HG03139 (cell line): ENCODE measurements around the gene PER2.

Experiments
- ATAC-seq: cut with Tn5 transposase; IDR thresholded peaks from one replicate; pipeline ENCODE4 v1.9.1; 2021; ENCODE audit not compliant: unreplicated experiment

Gene PER2

DNA sequence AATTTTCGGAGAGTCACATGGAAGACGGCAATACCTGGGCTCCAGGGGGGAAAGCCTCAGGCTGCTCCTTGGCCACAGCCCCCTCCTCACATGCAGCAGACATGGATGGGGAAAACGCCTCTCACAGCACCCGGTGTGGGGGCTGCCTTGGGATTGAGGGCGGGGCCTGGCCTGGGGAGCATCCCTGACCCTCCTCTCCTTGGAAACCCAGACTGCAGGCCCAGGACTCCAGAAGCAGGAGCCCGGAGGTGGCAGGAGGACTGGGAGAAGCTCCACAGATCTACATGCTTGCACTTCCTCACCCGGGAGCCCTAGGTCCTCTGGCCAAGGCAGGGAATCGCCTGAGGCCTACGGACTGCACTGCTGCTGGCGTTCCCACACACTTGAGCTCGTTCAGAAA, 36.4 kb downstream of the PER2 start:
- no peak for ATAC-seq

DNA sequence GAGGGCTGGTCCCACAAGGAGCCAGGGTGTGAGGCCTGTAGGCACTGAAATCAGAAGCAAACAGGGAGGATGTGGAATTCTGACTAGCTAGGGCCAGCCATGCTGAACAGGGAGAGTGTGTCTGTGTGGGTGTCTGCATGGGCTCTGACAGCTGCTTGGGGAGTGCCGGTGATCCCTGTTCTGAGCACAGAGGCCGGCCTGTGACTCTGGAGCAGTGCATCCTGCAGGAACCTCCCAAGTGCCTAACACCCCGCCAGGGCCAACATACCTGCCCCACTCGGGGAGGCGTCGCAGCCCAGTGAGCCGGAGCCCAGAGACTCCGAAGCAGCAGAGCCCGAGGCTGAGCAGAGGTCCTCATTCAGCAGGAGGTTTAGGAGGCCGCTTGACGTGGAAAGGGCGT, 37.1 kb downstream of the PER2 start:
- ATAC-seq: no peak

DNA sequence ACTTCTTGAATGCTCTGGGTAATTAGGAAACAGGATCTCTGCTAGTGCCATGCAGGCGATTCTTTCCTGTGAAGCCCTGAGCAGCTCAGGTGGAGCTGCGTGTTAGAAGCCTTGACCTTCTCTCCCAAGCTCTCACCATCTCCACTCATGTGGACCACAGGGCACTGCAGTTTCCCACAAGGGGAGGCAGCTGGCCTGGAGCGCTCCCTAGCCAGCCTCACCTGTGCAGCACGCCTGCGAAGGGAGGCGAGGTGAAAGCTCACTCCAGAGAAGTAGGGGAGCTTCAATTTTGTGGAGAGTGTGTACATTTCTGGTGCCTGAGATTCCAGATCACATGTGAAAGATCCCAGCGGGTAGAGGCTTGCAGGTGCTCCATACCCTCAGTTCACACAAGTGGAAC, 37.5 kb downstream of the PER2 start:
- ATAC-seq: no peak

DNA sequence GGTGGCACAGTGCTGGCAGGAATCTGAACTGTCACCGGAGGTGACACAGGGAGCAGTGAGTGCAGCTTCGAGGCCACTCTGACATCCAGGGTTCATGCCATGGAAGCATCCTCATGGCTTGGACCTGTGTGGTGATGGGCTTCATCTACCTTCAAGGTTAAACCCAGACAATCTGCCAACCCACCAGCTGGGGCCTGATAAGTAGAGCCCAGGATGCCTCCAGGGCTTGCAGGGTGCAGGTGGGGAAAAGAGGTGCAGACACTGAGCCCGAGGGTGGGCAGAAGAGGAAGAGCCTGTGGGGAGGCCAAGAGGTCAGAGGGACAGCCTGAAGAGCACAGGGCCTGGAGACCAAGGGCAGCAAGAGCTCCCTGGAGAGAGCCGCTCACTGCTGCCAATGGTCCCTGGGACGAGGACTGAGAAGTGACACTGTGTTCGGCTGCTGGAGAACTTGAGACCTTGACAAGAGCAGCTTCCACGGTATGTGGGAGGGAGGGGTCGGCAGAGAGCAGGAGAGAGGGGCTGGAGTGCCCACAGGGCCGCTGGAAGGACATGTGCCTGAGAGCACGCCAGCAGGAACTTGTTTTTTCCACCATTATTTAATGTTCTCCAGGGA, 40.5 kb downstream of the PER2 start:
- ATAC-seq: no peak

DNA sequence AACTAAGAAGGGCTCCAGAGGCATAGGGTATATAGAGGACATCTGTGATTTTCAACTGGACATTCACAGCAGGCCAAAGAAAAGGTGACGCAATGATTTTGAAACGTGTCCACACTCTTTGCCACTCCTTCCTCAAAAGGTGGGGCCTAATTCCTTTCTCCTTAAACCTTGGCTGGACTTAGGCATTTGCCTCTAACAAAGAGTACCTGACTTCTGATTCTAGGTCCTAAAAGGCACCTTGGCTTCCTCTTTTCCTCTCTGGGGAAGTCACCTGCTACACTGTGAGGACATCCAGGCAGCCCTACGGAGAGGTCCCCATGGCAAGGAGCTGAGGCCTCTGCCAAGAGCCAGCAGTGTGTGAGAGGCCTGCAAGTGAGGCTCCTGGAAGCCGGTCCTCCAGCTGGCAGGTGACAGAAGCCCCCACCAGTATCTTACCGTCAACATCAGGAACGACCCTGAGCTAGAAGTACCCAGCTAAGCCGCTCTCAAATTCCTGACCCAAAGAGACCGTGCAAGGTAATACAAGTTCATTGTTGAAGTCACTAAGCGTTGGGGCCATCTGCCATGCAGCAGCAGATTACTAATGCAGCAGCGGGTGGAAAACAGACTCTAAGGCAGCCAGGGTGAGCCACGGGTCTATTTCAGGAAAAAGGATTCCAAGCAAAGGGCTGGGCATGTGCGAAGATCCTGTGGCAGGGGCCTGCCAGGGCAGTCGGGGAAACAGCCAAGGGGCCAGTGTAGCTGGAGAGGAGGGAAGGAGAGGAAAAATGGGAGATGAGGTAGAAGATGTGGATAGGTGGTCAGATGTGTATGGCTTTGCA, 41.2 kb downstream of the PER2 start:
- ATAC-seq: no peak

DNA sequence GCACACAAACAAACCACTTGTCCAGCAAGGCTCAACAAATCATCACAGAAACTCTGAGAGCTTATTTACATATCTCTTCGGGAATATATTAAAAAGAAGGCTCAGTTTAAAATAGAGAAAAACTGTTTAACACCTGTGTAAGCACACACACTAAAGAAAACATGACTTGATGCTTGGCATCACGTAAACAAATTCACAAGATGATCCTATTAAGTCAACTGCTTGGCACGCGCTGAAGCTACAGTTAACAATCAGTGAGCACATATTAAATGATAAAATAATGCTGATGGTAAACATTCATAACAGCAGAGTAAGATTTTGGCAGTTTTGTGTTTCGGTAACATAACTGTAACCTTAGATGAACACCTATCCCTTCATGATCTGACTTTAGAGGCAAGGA, 44.3 kb downstream of the PER2 start:
- no peak for ATAC-seq

DNA sequence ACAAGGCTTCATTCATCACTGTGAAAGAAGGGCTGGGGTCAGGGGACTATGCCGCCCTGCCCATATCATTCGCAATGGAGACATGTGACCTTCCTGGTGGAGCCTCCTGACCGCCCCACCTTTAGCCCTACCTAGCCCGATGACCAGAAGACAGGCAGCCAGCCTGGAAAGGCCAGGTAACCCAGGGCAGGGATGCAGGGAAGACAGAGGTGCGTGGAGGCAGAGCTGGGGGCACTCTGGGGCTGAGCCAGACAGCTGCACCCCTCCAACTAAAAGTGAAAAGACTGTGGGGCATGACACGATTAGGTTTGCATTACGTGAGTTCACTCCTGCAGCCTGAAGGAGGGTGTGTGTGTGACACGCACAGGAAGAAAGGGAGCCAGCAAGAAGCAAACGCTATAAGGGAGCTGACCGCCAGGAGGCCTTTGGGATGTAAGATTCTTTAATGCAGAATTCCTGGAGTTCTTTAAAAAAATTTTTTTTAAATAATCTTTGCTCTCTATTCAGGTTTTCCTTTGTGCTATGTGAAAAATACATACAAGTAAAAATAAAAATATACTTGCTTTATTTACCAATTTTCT, 44.8 kb downstream of the PER2 start:
- ATAC-seq: no peak

DNA sequence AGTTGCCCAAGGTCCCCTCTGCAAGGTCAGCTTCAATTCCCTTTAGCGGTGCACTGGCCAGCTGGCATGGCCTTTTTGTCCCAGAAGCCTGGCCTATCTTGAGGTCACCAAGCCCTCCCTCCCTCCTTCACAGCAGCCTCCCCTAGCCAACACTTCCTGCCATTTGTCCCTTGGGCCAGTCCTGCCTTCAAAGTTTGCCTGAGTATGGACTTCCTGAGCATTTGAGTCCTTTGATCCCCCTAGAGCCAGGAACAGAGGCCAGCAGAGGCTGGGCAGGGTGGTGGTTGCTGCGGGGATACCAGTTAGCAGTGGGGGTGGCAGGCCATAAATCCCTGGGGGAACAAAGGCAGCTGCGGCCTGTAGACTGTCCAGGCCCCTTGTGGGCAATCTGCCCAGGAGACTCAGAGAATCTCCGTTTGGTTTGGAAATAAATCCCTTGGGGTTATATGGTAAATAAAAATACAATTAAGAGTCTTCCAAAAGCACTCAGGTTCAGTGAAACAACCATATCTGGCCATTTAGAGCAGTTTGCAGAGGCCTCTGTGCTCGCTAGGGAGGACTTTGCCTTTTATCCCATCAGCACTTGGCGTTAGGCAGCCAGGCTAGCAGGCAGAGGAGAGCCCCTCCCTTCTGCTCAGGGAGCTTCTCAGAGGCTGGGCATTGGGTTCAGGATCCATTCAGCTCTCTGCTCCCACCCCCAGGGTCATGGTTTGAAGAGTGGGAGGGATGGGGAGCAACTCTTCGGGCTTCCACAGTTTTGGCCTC, 45.5 kb downstream of the PER2 start:
- no peak for ATAC-seq

DNA sequence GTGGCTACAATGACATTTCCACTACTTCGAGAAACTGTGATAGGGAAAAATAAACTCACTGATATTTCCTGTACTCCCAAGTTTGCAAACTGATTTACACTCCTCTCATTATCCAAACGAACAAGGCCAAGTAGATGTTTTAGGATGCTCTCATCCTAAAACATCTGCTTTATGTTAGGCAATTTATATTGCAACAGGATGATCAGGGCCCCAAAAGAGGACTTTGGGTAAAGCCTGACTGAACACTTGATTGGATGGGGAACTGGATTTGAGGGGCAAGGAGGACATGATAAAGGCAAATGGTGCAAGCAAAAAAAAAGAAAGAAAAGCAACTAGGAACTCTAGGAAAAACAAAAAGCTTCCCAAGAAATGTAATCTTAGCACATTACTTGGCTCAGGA, 46.4 kb downstream of the PER2 start:
- ATAC-seq: no peak

DNA sequence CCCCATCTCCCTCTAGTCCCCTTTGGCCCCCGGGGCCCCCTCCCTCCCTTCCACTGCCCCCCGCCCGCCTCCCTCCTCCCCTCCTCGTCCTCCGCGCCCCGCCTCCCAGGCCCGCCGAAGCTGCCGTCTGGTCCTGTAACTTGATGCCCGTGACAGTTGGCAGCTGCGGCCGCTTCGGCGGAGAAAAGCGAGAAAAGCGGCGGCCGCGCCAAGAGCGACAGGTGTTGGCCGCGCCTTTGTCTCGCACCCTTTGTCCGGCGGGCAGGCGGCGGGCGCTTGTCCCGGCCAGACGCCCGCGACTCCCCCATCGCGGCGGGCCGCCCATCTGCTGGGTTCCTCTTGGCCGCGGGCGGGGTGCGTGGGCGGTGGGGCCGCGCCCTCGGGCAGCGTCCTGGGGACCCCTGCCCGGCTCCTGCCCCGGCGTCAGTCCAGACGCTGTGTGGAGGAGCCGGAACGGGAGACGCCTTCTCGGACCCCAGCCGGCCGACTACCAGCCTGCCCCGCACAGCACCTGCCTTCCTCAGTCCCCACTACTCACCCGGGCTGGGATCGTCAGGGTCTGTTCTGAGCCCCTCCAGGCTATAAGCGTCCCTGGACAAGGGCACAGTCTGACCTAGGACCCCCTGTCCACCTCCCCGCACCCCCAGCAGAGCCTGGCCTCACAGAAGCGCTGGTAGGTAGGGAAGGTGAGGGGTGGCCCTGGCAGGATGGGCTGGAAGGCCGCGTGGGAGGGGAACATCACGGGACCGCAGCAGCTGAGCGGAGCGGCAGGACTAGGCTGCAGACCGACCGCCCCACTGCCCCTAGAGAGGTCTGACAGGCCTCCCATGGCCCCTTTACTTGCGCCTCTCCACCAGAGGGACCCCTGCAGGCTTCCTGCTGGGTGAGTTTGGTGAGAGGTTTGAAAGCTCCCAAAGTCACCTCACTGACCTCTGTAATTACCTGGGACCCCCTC, 47.4 kb downstream of the PER2 start:
- ATAC-seq: no peak

DNA sequence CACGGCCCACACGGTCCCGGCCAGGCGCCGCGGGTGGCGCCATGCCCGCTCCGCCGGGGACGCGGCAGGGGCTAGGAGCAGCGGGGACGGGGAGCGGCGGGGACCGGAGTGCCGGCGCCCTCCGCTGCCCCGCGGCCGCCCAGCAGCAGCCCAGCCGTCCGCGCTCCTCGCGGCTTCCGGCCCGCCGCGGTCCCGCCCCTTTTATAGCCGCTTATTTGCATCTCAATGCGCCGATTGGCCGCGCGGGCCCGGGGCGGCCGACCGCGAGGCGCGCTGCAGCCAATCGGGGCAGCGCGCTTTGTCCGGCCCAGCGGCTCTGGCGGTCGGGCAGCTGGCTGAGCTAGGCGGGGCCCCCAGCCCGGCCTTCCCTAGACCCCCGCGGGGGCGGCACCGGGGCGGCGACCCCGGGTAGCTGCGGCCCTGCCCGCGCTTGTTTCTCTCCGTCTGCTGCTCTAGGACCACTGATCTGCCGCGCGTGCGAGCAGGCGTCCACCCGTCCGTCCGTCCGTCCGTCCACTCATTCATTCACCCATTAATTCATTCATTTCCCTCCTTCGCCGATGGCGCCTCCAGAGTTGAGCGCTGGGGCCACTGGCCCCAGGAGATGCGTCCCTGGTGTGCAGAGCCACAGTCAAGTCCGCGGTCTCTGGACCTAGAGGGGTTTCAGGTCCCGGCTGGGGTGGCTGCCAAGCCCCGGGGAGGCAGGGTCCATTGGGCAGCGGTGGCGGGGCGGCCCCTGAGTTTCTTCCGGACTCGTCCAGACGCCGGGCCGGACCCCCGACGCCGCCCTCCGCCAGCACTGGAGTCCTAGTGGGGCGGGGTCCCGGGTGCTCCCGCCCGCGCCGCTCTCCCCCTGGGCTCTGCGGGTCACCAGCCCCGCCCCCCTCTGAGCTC, 48.3 kb downstream of the PER2 start, which contains the start of gene HES6:
Gene HES6 (minus strand): TSS at position 176 of the 894 bp plus-strand sequence. CDS start 133 bp downstream, at position 43.
- peak; percentile 83 for ATAC-seq

DNA sequence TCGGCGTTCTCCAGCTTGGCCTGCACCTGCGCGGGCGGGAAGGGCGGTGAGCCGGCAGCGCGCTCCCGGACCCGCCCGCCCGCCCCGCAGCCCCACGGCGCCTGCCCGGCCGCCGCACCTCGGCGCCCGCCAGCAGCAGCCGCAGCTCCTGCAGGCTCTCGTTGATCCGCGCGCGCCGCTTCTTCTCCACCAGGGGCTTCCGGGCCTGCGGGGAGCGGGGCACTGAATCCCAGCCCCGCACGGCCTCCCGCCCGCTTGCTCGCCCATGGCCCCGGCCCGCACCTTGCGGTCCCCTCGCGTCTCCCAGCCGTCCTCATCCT, 48.9 kb downstream of the PER2 start:
- ATAC-seq: peak; percentile 14

DNA sequence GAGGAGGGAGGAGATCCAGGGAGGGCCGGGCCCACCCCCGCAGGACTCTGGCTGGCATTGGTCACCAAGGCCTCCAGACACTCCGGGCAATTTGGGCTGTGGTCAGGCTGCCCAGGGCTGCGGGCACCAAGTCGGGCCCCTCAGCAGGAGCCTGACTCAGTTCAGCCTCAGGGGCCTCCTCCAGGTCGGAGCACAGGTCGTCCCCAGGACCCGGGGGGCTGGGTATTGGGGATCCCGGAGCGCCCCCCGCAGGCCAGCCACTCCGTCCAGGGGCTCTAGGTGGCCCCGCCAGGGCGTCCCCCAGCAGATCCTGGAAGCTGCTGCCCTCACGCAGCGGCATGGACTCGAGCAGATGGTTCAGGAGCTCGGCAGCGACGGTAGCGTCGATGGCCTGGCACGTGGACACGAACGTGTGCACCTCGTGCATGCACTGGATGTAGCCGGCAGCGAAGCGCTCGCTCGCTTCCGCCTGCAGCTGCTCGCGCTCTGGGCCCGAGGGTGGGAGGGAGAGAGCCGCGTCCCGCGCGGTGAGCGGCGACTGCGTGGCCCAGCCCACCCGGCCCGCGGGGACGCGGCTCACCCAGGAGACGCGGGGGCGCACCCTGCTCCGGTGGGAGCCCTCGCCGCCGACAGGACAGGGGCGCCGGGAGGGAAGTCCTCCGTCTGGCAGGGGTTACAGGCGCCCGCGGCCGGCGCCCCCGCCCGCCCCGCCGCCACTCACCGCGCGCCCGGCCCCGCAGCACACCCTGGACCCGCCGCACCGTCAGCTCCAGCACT, 49.5 kb downstream of the PER2 start:
- peak; percentile 18 for ATAC-seq

DNA sequence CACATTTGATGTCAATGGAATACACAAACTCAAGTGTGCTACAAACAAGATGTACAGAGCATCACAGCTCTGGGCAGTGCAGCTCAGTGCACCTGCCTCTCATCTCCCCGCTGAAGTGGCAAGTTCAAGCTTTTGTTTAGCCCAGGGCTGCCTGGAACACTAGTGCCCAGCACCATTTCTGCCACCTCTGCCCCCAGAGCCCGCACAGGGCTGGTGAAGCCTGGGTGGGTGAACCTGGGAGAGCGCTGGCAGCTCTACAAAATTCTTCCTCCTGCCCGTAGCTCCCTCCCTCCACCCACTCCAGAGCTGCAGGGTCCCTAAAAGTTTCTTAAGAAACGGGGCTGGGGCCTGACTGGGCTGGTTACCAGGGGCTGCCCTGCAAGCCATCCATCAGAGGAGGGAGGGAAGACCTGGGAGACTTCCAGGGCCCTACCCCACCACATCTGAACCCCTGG, 50.1 kb downstream of the PER2 start:
- ATAC-seq: no peak

DNA sequence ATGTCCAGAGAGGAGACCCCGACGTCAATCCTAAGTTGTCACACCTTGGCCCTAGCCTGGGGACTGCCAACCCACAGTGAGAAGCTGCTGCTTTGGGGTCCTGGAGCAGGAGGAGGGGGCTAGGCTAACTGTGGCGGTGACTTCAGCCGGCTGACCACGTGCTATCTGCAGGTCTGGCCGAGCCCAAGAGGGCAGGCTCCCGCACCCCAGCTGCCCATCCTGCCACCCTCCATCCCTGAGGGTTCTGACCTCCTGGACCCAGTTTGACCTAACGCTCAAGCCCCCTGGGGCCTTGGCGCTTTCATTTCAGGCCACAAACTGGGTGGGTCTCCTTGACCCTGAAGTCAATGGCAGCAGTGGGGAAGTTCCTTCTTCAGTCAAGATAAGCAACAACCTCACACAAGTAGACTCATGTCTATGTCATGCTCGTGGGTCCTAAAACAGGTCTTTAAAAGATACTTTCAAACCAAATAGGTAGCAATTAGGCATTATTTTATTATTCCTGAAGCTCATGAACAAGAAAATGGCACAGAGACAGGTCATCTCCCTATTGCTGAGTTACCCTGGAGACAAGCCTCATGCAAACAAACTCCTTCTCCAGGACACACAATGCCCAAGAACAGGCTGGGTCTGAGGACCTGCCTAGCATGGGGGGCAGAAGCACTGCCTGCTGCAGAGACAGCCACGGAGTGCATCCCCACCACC, 50.8 kb downstream of the PER2 start:
- ATAC-seq: no peak

DNA sequence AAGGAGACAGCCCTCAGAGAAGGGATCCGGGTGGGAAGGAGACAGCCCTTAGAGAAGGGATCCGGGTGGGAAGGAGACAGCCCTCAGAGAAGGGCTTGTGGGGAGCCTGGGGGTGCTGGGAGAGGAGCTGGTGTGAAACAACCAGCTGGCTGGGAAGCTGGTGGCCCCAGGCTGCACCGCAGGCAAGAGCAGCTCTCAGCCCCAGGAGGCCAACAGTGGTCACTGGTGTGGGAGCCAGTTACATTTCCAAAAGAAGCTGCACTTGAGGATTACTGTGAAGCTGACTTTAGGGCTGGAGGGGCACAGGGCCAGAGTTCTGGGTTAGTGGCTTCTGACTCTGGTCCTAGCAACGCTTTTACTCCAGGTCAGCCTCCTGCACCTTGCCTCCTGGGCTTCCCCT, 51.8 kb downstream of the PER2 start:
- ATAC-seq: no peak

DNA sequence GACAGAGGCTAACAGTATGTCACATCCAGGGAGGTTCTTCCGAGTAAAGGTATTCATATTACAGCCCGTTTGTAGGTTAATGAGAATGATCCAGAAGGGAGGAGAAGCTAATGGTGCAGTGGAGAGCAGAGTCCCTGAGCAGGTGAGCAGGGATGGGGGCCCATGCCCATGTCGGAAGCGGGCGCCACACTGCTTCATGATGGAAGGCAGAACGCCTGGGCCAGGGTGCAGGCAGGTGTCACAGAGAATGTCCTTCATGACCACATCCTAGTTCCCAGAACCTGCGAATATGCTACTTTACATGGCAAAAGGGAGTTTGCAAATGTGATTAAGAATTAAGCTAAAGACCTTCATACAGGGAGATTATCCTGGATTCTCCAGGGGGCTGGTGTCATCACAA, 52.6 kb downstream of the PER2 start:
- ATAC-seq: no peak

DNA sequence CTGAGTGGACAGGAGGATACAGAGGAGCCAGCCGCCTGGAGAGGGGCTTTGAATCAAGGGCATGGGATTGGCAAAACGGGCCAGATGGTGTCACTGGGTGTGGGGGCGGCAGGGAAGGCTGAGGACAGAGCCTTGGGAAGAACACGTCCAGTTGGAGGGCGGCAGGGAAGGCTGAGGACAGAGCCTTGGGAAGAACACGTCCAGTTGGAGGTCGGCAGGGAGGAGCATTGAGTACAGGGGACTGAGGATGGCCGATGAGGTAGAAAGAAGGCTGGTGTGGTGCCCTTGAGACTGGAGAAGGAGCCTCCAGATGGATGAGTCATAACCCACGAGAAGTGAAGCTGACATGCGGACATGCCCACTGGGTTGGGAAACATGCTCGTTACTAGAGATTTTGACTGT, 53.1 kb downstream of the PER2 start:
- no peak for ATAC-seq
